DOHH2 (cell line): ENCODE measurements around the gene GAPVD1.

Source experiments
- H3F3A ChIP-seq: fragments of 200-600 bp; sonication (generic), shearing (Covaris generic); 2 replicates; pipeline ENCODE4 v1.6.0; 2016; ENCODE audit warnings: antibody characterized with exemption, mild to moderate bottlenecking; ENCODE audit not compliant: control insufficient read depth, insufficient read depth
- H3K27ac ChIP-seq: fragments of 200-600 bp; sonication (generic); 2 replicates; pipeline ENCODE4 v1.5.1; 2014; ENCODE audit warnings: low read depth, mild to moderate bottlenecking, low read length, moderate library complexity
- H3K27me3 ChIP-seq: fragments of 200-600 bp; sonication (generic); 2 replicates; pipeline ENCODE4 v1.6.1; 2014; ENCODE audit warnings: mild to moderate bottlenecking, low read length, mixed read lengths; ENCODE audit not compliant: control insufficient read depth
- H3K36me3 ChIP-seq: fragments of 200-600 bp; sonication (generic); 2 replicates; pipeline ENCODE4 v1.6.1; 2014; ENCODE audit warnings: mild to moderate bottlenecking, low read length, moderate library complexity, mixed read lengths; ENCODE audit not compliant: control insufficient read depth
- H3K4me1 ChIP-seq: fragments of 200-600 bp; sonication (generic); 2 replicates; pipeline ENCODE4 v1.6.1; 2014; ENCODE audit warnings: mild to moderate bottlenecking, low read length, mixed read lengths; ENCODE audit not compliant: control insufficient read depth
- H3K4me2 ChIP-seq: fragments of 200-600 bp; sonication (generic); 2 replicates; pipeline ENCODE4 v1.6.0; 2014; ENCODE audit warnings: mild to moderate bottlenecking, low read length, moderate library complexity
- H3K4me3 ChIP-seq: fragments of 200-600 bp; sonication (generic); 2 replicates; pipeline ENCODE4 v1.5.1; 2014; ENCODE audit warnings: mild to moderate bottlenecking, low read length, mixed read lengths
- H3K79me2 ChIP-seq: fragments of 200-600 bp; sonication (generic); 2 replicates; pipeline ENCODE4 v1.6.1; 2014; ENCODE audit warnings: mild to moderate bottlenecking, low read length, mixed read lengths; ENCODE audit not compliant: control insufficient read depth
- H3K9me2 ChIP-seq: fragments of 200-600 bp; sonication (generic); replicated peaks from 2 replicates; pipeline ENCODE4 v1.6.1; 2014; ENCODE audit warnings: mild to moderate bottlenecking, low read length, mixed read lengths; ENCODE audit not compliant: control insufficient read depth
- H3K9me3 ChIP-seq: fragments of 200-600 bp; sonication (generic); 2 replicates; pipeline ENCODE4 v1.6.1; 2014; ENCODE audit warnings: antibody characterized with exemption, low read length, mixed read lengths; ENCODE audit not compliant: control insufficient read depth, insufficient read depth
- H4K20me1 ChIP-seq: fragments of 200-600 bp; sonication (generic); 2 replicates; pipeline ENCODE4 v1.6.0; 2014; ENCODE audit warnings: low read depth, mild to moderate bottlenecking, antibody characterized with exemption, low read length, moderate library complexity; ENCODE audit not compliant: control insufficient read depth, insufficient read depth
- CTCF ChIP-seq: fragments of 200-600 bp; sonication (generic); IDR thresholded peaks from one replicate; pipeline ENCODE4 v1.5.1; 2014; ENCODE audit warnings: antibody characterized with exemption, mild to moderate bottlenecking, low read depth, low read length; ENCODE audit not compliant: poor library complexity, severe bottlenecking
- EZH2phosphoT487 ChIP-seq: fragments of 200-600 bp; sonication (generic); IDR thresholded peaks from 2 replicates; pipeline ENCODE4 v1.6.1; 2017; ENCODE audit warnings: borderline replicate concordance, mild to moderate bottlenecking, antibody characterized with exemption, low read length, moderate library complexity, mixed read lengths

The GAPVD1 gene

GRCh38 chr9:125317704-125318103 is 56.1 kb downstream of the GAPVD1 start:
- no peaks in the 10 kb centered on the region for H4K20me1 ChIP-seq
- no peaks in the 10 kb centered on the region for H3K4me1 ChIP-seq
- H3K4me3 ChIP-seq = no peak overlapping the region
- no peaks in the 10 kb centered on the region for H3K9me3 ChIP-seq
- peaks cover 41% of the 10 kb centered on the region for H3K36me3 ChIP-seq
- H3K27me3 ChIP-seq = no peaks in the 10 kb centered on the region
- H3K4me2 ChIP-seq = no peak overlapping the region
- H3K27ac ChIP-seq = no peak overlapping the region
- no peak for TF ChIP-seq CTCF
- no peak for TF ChIP-seq EZH2phosphoT487
- H3F3A ChIP-seq = 0 out of 2 replicates have a peak, but pooled peaks cover 2% of the 10 kb centered on the region
- H3K79me2 ChIP-seq = no peaks in the 10 kb centered on the region
- no peaks in the 10 kb centered on the region for H3K9me2 ChIP-seq

- H3K79me2 ChIP-seq = no peaks in the 10 kb centered on the region
- no peak overlapping the region for H3K4me3 ChIP-seq
- no peaks in the 10 kb centered on the region for H3K9me3 ChIP-seq
- H3K36me3 ChIP-seq = peaks cover 31% of the 10 kb centered on the region
- no peaks in the 10 kb centered on the region for H3K9me2 ChIP-seq
- H3F3A ChIP-seq = 0 out of 2 replicates have a peak, but pooled peaks cover 2% of the 10 kb centered on the region
- H4K20me1 ChIP-seq = no peaks in the 10 kb centered on the region
- no peak overlapping the region for H3K27ac ChIP-seq
- H3K4me1 ChIP-seq = no peaks in the 10 kb centered on the region
- H3K27me3 ChIP-seq = no peaks in the 10 kb centered on the region
- no peak for TF ChIP-seq EZH2phosphoT487
- TF ChIP-seq CTCF = no peak
- no peak overlapping the region for H3K4me2 ChIP-seq
Measured at GRCh38 chr9:125321496-125321895, 59.9 kb downstream of the GAPVD1 start.

- H3K9me2 ChIP-seq = no peaks in the 10 kb centered on the region
- H3K27ac ChIP-seq = no peak overlapping the region
- H3K27me3 ChIP-seq = no peaks in the 10 kb centered on the region
- no peaks in the 10 kb centered on the region for H3K9me3 ChIP-seq
- no peaks in the 10 kb centered on the region for H3K4me1 ChIP-seq
- H3K4me2 ChIP-seq = no peak overlapping the region
- TF ChIP-seq CTCF (no peak), EZH2phosphoT487 (no peak)
- no peaks in the 10 kb centered on the region for H3F3A ChIP-seq
- peaks cover 29% of the 10 kb centered on the region for H3K36me3 ChIP-seq
- H3K4me3 ChIP-seq = no peak overlapping the region
- no peaks in the 10 kb centered on the region for H4K20me1 ChIP-seq
- no peaks in the 10 kb centered on the region for H3K79me2 ChIP-seq
Measured at GRCh38 chr9:125323615-125324014, 62.0 kb downstream of the GAPVD1 start.

GRCh38 chr9:125325826-125326225 is 64.2 kb downstream of the GAPVD1 start:
- H3K4me3 ChIP-seq = no peak overlapping the region
- H4K20me1 ChIP-seq = no peaks in the 10 kb centered on the region
- peaks cover 36% of the 10 kb centered on the region for H3K36me3 ChIP-seq
- no peaks in the 10 kb centered on the region for H3K79me2 ChIP-seq
- no peak overlapping the region for H3K4me2 ChIP-seq
- no peak for TF ChIP-seq EZH2phosphoT487
- no peak for TF ChIP-seq CTCF
- H3K27me3 ChIP-seq = no peaks in the 10 kb centered on the region
- no peaks in the 10 kb centered on the region for H3K9me3 ChIP-seq
- H3K27ac ChIP-seq = no peak overlapping the region
- no peaks in the 10 kb centered on the region for H3K9me2 ChIP-seq
- no peaks in the 10 kb centered on the region for H3F3A ChIP-seq
- H3K4me1 ChIP-seq = no peaks in the 10 kb centered on the region
